Breast epithelium (tissue), 3 donors: ENCODE data around the gene MAP1LC3B.

Experiments
- POLR2A ChIP-seq: fragments of 450-650 bp; IDR thresholded peaks from one replicate; pipeline ENCODE4 v1.6.1; 2016; ENCODE audit warnings: antibody characterized with exemption, mild to moderate bottlenecking, moderate library complexity
- POLR2AphosphoS5 ChIP-seq, 3 donors: sonication (generic); formaldehyde crosslinking; IDR thresholded peaks; one replicate each; pipeline ENCODE4 v1.6.1; 2017; ENCODE audit warnings: antibody characterized with exemption in 3 of 3
- TF ChIP-seq, protein P1 (sequence below), 3 donors: fragments of 450-650 bp; IDR thresholded peaks; one replicate each; pipeline ENCODE4 v1.5.1; 2016 to 2017; ENCODE audit warnings: antibody characterized with exemption in 3 of 3, mild to moderate bottlenecking in 3 of 3, moderate library complexity in 3 of 3

DNA sequence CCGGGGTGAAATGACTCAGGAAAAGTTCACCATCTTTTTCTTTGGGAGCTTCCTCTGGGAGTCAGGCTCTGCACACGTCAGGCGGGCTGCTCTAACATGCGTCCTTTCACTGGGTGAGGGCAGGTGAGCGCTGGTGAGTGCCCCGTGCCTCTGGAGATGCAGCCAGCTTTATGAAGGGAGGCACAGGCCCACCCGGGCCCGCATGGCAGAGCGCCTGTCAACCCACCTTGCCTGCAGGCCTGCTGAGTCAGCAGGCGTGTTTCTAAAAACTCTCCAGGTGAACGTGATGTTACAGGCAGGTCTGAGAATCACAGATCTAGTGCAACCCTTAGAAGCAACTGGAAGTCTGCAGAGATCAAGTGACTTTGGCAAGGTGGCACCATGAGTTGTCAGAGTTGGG, 18.4 kb downstream of the MAP1LC3B start:
- TF ChIP-seq, protein P1, sequence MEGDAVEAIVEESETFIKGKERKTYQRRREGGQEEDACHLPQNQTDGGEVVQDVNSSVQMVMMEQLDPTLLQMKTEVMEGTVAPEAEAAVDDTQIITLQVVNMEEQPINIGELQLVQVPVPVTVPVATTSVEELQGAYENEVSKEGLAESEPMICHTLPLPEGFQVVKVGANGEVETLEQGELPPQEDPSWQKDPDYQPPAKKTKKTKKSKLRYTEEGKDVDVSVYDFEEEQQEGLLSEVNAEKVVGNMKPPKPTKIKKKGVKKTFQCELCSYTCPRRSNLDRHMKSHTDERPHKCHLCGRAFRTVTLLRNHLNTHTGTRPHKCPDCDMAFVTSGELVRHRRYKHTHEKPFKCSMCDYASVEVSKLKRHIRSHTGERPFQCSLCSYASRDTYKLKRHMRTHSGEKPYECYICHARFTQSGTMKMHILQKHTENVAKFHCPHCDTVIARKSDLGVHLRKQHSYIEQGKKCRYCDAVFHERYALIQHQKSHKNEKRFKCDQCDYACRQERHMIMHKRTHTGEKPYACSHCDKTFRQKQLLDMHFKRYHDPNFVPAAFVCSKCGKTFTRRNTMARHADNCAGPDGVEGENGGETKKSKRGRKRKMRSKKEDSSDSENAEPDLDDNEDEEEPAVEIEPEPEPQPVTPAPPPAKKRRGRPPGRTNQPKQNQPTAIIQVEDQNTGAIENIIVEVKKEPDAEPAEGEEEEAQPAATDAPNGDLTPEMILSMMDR (IDR thresholded peaks at IDR 0.05), result no peak
- TF ChIP-seq POLR2A (no peak), POLR2AphosphoS5 (IDR thresholded peaks at IDR 0.05) (no peak)
